ENCODE data around the gene ESPN. TPM values are rescaled to one million over a fixed set of nuclear protein-coding genes. Genes with fewer than 3 reads are reported as not detected.
"Not testable (repeated sequence)": the region's sequence is repeated elsewhere in the genome, so short reads cannot be mapped to it uniquely, and the experiment has no call there.

ESPN gene, protein sequence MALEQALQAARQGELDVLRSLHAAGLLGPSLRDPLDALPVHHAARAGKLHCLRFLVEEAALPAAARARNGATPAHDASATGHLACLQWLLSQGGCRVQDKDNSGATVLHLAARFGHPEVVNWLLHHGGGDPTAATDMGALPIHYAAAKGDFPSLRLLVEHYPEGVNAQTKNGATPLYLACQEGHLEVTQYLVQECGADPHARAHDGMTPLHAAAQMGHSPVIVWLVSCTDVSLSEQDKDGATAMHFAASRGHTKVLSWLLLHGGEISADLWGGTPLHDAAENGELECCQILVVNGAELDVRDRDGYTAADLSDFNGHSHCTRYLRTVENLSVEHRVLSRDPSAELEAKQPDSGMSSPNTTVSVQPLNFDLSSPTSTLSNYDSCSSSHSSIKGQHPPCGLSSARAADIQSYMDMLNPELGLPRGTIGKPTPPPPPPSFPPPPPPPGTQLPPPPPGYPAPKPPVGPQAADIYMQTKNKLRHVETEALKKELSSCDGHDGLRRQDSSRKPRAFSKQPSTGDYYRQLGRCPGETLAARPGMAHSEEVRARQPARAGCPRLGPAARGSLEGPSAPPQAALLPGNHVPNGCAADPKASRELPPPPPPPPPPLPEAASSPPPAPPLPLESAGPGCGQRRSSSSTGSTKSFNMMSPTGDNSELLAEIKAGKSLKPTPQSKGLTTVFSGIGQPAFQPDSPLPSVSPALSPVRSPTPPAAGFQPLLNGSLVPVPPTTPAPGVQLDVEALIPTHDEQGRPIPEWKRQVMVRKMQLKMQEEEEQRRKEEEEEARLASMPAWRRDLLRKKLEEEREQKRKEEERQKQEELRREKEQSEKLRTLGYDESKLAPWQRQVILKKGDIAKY
- total RNA-seq = 0.77 TPM
- long read RNA-seq, partial matches to known transcripts = 0 of 1 reads
- long read RNA-seq, other reads (novel, unspliced or antisense) = 1 of 1 reads

DNA sequence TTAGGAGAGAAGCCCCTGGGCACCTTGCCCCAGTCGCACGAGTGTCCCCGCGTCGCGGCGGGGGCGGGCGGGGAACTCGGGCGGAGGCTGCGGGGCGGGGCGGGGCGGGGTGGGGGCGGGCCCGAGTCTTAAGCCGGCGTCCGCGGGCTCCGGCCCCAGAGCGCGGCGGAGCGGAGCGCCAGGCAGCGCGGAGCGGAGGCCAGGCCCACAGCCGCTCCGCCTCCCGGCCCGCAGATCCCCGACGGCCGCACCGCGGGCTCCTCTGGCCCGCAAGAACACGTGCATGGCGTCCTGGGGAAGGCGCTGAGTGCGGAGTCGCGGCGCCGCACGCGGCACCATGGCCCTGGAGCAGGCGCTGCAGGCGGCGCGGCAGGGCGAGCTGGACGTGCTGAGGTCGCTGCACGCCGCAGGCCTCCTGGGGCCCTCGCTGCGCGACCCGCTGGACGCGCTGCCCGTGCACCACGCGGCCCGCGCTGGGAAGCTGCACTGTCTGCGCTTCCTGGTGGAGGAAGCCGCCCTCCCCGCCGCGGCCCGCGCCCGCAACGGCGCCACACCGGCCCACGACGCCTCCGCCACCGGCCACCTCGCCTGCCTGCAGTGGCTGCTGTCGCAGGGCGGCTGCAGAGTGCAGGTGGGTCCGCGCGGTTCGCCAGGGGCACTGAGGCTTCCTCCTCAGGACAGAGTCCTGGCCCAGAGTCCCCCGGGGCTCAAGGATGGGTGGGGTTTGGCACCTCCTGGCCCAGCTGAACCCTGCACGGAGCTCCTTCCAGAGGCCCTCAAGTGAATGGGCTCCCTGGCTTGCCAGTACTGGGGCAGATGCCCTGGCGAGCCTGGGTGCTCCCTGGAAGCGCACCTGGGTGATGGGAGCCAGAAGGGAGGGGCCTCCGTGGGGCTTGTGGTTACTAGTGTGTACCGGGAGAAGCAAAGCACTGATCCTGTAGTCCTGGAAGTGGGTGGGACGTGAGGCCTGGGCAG, at the start of gene ESPN:
Gene ESPN, plus strand, starts transcription at position 158 of the 975 bp plus-strand sequence. Its CDS starts 180 bp downstream, at position 338.
- intact Hi-C loops (cut with micrococcal nuclease) = no loop called here
- DNase-seq = no peak
- ATAC-seq = peak; percentile 33

DNA sequence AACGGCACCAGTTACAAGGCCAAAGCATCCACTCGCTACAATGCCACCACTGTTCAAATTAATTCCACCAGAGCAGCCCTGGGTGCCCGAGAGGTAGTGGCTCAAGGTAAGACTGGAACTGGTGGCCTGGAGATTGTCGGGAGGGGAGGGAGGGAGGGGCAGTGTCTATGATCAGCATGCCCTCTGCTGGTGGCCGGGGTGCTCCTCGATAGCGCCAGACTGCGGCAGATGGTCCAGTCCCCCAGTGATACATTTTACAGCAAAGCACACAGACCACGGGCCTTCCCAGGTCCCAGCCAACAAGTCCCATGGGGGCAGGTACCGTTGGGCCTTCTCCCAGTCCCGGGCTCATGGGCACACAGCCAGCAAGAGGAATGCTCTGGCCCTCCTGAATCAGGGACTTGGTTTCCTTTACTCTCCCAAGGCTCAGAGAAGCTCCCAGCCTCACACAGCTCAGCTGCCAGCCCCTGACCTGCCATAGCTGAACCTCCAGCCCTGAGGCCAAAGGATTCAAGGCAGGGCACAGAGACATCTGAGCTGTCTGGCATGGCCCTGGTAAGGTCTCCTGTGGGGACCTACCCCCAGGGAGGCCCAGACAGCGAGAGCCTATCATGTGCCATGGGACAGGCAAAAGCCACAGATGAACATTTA, 46.4 kb upstream of the ESPN start:
- intact Hi-C loops (cut with micrococcal nuclease) = no loop called here
- ATAC-seq (no peak), DNase-seq (no peak)

DNA sequence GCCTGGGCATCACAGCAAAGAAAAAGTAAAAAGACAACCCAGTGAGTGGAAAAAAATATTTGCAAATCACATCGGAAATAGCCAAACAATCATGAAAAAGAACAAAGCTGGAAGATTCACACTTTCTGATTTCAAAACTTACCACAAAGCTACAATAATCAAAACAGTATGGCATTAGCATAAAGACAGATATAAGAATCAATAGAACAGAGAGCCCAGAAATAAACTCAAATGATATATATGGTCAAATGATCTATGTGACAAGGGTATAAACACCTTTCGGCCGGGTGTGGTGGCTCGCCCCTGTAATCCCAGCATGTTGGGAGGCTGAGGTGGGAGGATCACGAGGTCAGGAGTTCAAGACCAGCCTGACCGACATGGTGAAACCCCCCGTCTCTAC, 44.5 kb upstream of the ESPN start:
- ATAC-seq (no peak), DNase-seq (no peak)
- intact Hi-C loops (cut with micrococcal nuclease) = no loop called here

DNA sequence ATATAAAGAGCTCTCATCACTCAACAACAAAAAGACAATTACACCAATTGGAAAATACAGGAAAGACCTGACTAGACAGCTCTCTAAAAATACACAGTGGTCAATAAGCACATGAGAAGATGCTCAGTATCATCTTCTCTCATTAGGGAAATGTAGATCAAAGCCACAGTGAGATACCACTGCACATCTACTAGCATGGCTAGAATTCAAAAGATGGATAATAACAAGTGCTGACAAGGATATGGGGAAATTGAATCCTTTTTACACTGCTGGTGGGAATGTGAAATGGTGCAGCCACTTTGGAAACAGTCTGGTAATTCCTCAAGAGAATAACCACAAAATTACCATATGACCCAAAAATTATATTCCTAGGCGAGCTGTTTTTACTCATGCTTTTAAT, 40.4 kb upstream of the ESPN start:
- intact Hi-C loops (cut with micrococcal nuclease) = no loop called here
- no peak for ATAC-seq
- no peak for DNase-seq

DNA sequence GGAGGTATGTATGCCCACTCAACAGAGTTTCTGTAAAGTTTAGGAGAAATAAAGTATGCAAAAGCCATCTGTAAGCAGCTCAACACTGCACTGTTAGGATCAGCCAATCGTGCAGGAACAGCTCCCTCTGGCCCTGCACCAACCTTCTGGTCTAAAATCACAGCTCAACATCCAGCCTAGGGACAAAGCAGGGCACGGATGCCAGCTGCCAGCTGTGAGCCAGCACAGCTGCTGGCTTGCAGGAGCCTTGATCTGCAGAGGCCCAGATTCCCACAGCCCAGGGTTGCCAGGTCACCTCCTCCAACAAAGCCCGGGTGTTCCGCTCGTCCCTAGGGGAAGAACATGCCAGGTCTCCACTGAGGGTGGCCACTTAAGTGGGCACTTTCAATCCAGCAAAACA, 39.6 kb upstream of the ESPN start:
- DNase-seq = peak; percentile 54
- intact Hi-C loops (cut with micrococcal nuclease) = no loop called here

DNA sequence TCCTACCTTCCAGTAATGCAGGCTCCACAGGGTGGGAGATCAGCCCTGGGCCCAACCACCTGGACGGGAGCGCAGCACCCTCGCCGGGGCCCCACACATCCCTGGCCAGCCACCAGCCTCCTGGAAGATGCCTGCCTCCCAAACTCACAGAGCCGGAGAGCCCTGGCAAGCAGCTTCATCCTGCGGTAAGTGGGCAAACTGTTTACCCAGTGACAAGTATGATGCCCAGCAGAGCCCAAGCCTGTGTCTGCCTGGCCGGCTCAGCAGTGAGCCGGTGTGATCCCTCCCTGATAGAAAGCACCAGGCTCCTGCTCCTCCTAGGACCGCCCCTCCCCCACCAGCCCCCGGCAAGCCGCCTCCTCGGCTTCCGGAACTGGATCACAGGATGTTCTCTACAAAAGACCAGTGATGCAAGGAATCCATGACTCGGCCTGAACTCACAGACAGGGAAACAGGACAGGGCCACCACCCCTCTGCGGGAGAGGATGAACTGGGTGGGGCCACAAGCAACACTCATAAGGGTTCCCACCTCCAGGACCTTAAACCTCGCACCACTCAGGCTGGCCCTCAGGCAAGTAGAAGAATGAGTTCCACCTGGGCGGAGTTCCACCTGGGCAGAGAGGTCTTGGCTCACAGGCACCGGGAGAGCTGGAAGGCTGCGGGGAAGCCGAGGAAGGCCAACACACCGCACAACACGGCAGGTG, 38.9 kb upstream of the ESPN start:
- ATAC-seq = peak; percentile 52
- intact Hi-C loops (cut with micrococcal nuclease) = no loop called here
- no peak for DNase-seq

More for the DNA sequence above, 39.6 kb upstream of the ESPN start:
- peak; percentile 76 for ATAC-seq

DNA sequence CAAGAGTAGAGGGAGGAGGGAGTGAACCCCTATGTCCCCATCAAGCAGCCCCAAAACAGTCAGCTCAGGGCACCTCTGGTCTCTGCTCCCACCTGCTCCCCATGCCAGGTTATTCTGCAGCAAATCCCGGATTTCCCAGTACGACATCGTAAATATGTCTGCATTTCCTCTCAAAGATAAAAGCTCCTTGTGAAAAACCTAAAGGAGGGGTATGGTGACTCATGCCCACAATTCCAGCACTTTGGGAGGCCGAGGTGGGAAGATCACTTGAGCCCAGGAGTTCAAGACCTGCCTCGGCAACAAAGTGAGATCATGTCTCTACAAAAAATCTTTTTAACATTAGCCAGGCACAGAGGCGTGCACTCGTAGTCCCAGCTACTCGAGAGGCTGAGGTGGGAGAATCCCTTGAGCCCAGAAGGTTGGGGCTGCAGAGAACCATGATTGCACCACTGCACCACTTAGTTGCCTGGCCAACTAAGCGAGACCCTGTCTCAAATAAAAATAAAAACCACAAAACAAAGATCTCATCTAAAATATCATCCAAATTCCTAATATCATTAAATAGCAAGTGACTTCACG, 38.1 kb upstream of the ESPN start:
- DNase-seq (no peak), ATAC-seq (no peak)
- intact Hi-C loops (cut with micrococcal nuclease) = no loop called here

DNA sequence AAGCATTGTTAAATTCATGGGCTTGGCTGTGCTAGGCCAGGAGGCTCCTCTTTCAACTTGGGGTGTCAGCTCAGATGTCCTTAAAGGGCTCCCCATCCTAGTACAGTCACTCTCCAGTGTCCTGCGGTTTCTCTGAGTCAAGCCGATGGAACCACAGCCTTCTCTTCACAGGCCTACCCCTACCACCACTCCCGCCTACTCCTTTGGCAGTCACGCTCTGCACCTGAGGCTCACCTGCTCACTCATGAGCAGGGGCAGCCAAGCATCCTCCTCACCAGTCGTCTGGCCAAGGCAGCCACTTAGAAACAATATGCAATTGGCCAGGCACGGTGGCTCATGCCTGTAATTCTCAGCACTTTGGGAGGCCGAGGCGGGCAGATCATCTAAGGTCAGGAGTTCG, 34.6 kb upstream of the ESPN start:
- no peak for ATAC-seq
- no peak for DNase-seq
- intact Hi-C loops (cut with micrococcal nuclease) = no loop called here

DNA sequence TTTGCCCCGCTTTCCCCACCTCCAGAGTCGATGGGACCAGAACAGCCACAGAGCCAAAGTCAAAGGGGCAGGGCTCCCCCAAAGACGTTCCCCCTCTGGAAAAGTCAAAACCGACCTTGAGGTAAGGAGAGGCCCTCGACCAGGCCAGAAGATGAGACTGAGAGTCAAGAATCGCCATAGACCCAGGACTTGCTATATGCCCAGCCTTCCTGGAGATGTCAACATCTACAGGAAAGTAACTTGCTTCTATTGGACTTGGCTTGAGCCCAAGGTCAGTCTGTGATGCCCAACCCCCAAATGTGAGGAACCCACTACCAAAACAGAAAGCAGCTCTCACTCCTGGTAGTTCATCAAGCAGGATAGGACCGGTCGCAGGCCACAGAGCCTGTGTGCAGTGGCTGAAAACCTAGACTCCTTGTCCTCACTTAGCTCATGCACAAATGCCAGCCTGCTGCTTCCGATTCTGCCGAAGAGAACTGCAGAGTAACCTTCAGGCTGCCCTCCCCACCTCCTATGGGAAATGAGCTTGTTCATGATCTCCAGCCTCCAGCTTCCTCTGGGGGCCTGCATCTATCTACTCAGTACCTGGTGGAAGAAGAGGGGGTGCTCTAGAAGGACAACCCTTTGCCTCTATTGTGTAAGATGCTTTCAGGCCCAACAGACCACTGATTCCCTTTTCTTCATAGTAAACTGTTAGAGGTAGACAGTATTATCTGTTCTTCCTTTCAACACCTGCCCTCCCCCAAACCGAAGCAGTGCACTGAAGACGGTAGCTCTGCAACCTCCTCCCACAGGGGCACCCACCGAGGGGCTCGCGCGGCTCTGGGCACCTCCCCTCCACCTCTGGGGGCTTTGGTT, 32.4 kb upstream of the ESPN start:
- intact Hi-C loops (cut with micrococcal nuclease) = no loop called here
- no peak for ATAC-seq
- no peak for DNase-seq

DNA sequence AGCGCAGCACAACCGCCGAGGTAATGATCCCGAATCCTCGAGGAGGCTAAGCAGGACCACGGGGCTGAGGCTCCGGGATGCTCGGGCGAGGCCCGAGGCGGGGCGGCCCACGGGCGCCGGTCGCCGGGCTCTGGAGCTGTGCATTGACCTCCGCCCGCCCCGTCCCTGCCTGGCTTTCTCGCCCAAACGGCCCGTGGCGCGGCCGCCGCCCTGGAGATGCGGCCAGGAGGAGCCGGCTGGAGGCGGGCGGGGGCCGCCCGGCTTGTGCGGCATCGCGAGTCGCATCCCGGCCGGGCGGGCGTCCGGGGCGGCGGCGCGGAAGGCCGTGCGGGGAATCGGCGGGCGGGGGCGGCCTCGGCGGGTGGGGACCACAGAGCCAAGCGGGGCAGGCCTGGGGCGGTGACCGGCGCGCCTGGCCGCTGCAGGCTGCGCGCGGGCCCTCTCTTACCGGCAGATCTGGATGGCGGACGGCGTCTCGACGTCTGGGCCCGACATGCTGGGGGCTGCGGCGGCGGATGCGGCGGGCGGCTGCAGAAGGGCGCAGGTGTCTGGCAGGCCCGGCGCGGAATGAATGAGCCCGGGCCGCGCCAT, 31.7 kb upstream of the ESPN start:
- DNase-seq (no peak), ATAC-seq (peak; percentile 6)
- intact Hi-C loops (cut with micrococcal nuclease) = no loop called here

DNA sequence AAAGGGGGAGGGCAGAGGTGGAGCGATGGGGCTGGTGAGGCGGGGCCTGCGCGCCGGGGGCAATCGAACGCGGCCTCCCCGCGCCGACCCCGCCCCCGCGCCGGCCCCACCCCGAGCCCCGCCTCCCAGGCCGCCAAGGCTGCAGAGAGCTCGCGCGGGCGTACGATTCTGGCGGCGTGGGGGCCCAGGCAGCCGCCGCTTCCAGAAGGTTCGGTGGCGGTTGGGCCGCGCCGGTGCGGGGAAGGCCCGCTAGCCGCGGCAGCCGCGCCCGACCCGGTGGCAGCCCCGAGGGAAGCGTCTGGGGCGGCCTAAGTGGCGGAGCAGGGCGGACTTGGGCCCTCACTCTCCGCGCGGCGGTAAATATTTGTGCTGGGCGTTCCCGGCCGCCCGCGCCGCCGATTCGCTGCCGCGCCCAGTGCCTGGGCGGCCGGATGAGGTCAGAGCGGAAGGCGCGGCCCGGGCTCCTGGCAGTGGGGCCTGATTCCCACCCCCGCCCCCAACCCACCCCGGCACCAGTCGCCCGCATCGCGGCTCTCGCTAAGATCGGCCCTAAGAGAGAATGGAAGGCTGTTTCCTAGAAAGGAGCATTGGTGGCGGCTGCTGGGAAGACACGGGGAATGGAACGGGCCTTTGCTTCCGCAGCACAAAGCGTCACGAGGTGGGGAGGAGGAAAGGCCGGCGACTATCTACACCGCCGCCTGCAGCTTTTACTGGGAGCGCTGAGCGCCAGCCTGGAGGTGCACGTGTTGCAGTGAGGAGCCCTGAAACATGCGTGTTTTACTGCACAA, 31.0 kb upstream of the ESPN start, which contains the start of gene ACOT7:
Gene ACOT7, minus strand, starts transcription at position 368 of the 788 bp plus-strand sequence. CDS start 368 bp downstream, outside the sequence.
- peak; percentile 94 for DNase-seq
- intact Hi-C loops (cut with micrococcal nuclease) = no loop called here
- ATAC-seq = peak; percentile 98

DNA sequence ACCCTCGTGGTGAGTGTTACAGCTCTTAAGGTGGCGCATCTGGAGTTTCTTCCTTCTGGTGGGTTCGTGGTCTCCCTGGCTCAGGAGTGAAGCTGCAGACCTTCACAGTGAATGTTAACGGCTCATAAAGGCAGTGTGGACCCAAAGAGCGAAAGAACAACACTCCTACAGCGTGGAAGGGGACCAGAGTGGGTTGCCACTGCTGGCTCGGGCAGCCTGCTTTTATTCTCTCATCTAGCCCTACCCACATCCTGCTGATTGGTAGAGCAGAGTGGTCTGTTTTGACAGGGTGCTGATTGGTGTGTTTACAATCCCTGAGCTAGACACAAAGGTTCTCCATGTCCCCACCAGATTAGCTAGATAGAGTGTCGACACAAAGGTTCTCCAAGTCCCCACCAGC, 29.4 kb upstream of the ESPN start:
- intact Hi-C loops (cut with micrococcal nuclease) = not testable (repeated sequence)

DNA sequence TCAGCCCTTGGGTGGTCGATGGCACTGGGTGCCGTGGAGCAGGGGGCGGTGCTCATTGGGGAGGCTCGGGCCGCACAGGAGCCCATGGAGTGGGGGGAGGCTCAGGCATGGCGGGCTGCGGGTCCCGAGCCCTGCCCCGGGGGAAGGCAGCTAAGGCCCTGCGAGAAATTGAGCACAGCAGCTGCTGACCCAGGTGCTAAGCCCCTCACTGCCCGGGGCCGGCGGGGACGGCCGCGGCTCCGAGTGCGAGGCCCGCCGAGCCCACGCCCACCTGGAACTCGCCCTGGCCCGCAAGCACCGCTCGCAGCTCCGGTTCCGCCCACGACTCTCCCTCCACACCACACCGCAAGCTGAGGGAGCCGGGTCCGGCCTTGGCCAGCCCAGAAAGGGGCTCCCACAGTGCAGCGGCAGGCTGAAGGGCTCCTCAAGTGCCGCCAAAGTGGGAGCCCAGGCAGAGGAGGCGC, 28.8 kb upstream of the ESPN start:
- intact Hi-C loops (cut with micrococcal nuclease); ATAC-seq: not testable (repeated sequence)

More for the DNA sequence above, 29.4 kb upstream of the ESPN start:
- DNase-seq, ATAC-seq: not testable (repeated sequence)

DNA sequence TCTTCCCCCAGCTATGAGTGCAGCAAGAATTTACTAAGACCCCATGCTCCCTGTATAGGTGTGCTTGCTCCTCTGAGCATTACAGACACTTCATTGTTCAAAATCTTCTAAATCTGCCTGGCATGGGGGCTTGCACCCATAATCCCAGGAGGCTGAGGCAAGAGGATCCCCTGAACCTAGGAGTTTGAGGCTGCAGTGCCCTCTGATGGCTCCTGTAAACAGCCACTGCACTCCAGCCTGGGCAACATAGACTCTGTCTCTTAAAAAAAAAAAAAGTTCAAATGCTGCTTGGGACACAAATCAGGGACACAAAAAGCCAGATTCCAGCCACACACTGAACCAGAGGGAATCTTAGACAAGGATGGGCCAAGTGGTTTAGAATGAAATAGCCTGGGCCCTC, 27.6 kb upstream of the ESPN start:
- no peak for ATAC-seq

More for the DNA sequence above, 28.8 kb upstream of the ESPN start:
- not testable (repeated sequence) for DNase-seq

DNA sequence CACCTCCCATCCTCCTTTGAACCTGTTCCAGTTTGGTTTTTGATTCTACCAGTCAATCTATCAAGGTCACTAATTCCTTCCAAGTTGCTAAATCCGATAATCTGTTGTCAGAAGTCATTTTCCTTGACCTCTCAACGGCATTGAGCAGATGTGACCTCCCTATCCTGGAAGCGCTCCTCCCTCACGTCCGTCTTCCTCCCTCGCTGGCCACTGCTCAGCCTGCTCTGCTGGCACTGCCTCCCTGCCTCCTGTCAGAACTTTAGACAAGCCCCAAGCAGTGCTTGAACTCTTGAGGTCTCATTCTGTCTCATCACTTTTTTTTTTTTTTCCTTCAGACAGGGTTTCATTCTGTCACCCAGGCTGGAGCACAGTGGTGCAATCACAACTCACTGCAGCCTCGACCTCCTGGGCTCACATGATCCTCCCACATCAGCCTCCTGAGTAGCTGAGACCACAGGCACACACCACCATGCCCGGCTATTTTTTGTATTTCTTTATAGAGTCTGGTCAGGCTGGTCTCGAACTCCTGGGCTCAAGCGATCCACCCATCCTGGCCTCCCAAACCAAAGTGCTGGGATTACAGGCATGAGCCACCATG, 26.6 kb upstream of the ESPN start:
- no peak for ATAC-seq
- no peak for DNase-seq
- intact Hi-C loops (cut with micrococcal nuclease) = no loop called here

More for the DNA sequence above, 27.6 kb upstream of the ESPN start:
- intact Hi-C loops (cut with micrococcal nuclease) = no loop called here
- DNase-seq = no peak

All from left ventricle myocardium superior (tissue), 1 donor.